PC-3 (cell line): ENCODE measurements around the gene MACROD2. TPM values are rescaled to one million over a fixed set of nuclear protein-coding genes. Genes with fewer than 3 reads are reported as not detected.

ENCODE experiments used
- ATAC-seq: fragments of 200-7000 bp; cut with Tn5 transposase; 2 replicates; pipeline ENCODE4 v1.9.1; 2020; ENCODE audit warnings: mild to moderate bottlenecking, moderate library complexity
- BruUV-seq: library from RNA; stranded (reverse); fragments of 400-500 nt; replicated peaks from 2 replicates; lab custom pipeline; 2021; lab: Mats Ljungman, UMichigan
- CTCF ChIA-PET: fragments of 300-600 bp; sonication (Branson Sonifier 250); formaldehyde crosslinking; loops from one replicate; lab custom pipeline; 2022; ENCODE audit warnings: antibody characterized with exemption; lab: Charles Lee
- POLR2A ChIA-PET: fragments of 300-600 bp; sonication (Branson Sonifier 250); formaldehyde crosslinking; loops from one replicate; lab custom pipeline; 2022; ENCODE audit warnings: antibody characterized with exemption; ENCODE audit not compliant: unreplicated experiment; lab: Charles Lee
- DNase-seq: peaks from one replicate; pipeline ENCODE4 v3.0.0-alpha.2; 2015
- H2AFZ ChIP-seq: fragments of 300-600 bp; sonication (generic); 2 replicates; pipeline ENCODE4 v1.6.0; 2016; ENCODE audit warnings: antibody characterized with exemption, low read length
- H3F3A ChIP-seq: fragments of 300-600 bp; sonication (generic); one replicate; pipeline ENCODE4 v1.6.0; 2017; ENCODE audit warnings: antibody characterized with exemption, low read length, control low read depth, mild to moderate bottlenecking; ENCODE audit not compliant: unreplicated experiment
- H3K27ac ChIP-seq: fragments of 300-600 bp; sonication (generic); 2 replicates; pipeline ENCODE4 v1.5.1; 2016; ENCODE audit warnings: mild to moderate bottlenecking, low read length
- H3K27me3 ChIP-seq: fragments of 300-600 bp; sonication (generic); 2 replicates; pipeline ENCODE4 v1.6.1; 2016; ENCODE audit warnings: low read length, mixed read lengths
- H3K36me3 ChIP-seq: fragments of 300-600 bp; sonication (generic); 2 replicates; pipeline ENCODE4 v1.6.1; 2016; ENCODE audit warnings: low read depth, mixed run types, low read length, mixed read lengths
- H3K4me1 ChIP-seq: fragments of 300-600 bp; sonication (generic); 2 replicates; pipeline ENCODE4 v1.5.1; 2016; ENCODE audit warnings: low read length; ENCODE audit not compliant: insufficient read depth
- H3K4me2 ChIP-seq: fragments of 300-600 bp; sonication (generic); 2 replicates; pipeline ENCODE4 v1.6.0; 2016; ENCODE audit warnings: low read length
- H3K4me3 ChIP-seq: fragments of 300-600 bp; sonication (generic); 2 replicates; pipeline ENCODE4 v1.5.1; 2016; ENCODE audit warnings: mild to moderate bottlenecking, low read length, mixed read lengths
- H3K79me2 ChIP-seq: fragments of 300-600 bp; sonication (generic); 2 replicates; pipeline ENCODE4 v1.6.1; 2017; ENCODE audit warnings: low read length, mixed read lengths
- H3K9ac ChIP-seq: fragments of 300-600 bp; sonication (generic); 2 replicates; pipeline ENCODE4 v1.6.0; 2016; ENCODE audit warnings: mild to moderate bottlenecking, low read length
- H3K9me2 ChIP-seq: fragments of 300-600 bp; sonication (generic); replicated peaks from 2 replicates; pipeline ENCODE4 v1.6.1; 2016; ENCODE audit warnings: mixed run types, low read length, mixed read lengths
- H3K9me3 ChIP-seq: fragments of 300-600 bp; sonication (generic); 2 replicates; pipeline ENCODE4 v1.6.1; 2016; ENCODE audit warnings: low read length, mixed read lengths
- H4K20me1 ChIP-seq: fragments of 300-600 bp; sonication (generic); 2 replicates; pipeline ENCODE4 v1.6.1; 2016; ENCODE audit warnings: low read length, mixed read lengths
- CTCF ChIP-seq: fragments of 300-600 bp; sonication (generic); conservative IDR thresholded peaks from 2 replicates; pipeline ENCODE4 v1.5.1; 2017; ENCODE audit warnings: antibody characterized with exemption, low read depth, mild to moderate bottlenecking, low read length
- EZH2 ChIP-seq: fragments of 300-600 bp; sonication (generic); IDR thresholded peaks from one replicate; pipeline ENCODE4 v1.6.1; 2017; ENCODE audit warnings: antibody characterized with exemption, mild to moderate bottlenecking, low read length; ENCODE audit not compliant: unreplicated experiment
- EZH2phosphoT487 ChIP-seq: fragments of 300-600 bp; sonication (generic); IDR thresholded peaks from 2 replicates; pipeline ENCODE4 v1.6.1; 2018; ENCODE audit warnings: mild to moderate bottlenecking, antibody characterized with exemption, low read length, borderline replicate concordance
- intact Hi-C: fragments of 100-400 bp; cut with micrococcal nuclease; formaldehyde crosslinking; loops from 2 replicates; pipeline ENCODE4 v1.9.0; 2023
- total RNA-seq: library from RNA; depleted of rRNA; stranded (reverse); fragments of >200 nt; gene quantifications from 2 replicates; pipeline ENCODE4 v1.2.3, GENCODE V29; 2014

The MACROD2 gene
- total RNA-seq, 1 experiment from 2014 or later: 3.1 TPM

- TF ChIP-seq CTCF (no peak), EZH2phosphoT487 (no peak), EZH2 (no peak)
- no peak overlapping the region for H3K27ac ChIP-seq
- H3F3A ChIP-seq: no peaks in the 10 kb centered on the region
- BruUV-seq: no TSS peak
- H3K9me2 ChIP-seq: no peaks in the 10 kb centered on the region
- no peaks in the 10 kb centered on the region for H3K27me3 ChIP-seq
- H3K9ac ChIP-seq: no peak overlapping the region
- no peak for ATAC-seq
- no peaks in the 10 kb centered on the region for H4K20me1 ChIP-seq
- no peak overlapping the region for H2AFZ ChIP-seq
- no peaks in the 10 kb centered on the region for H3K36me3 ChIP-seq
- no peaks in the 10 kb centered on the region for H3K9me3 ChIP-seq
- POLR2A ChIA-PET: no interaction called here
- H3K4me3 ChIP-seq: no peak overlapping the region
- H3K4me2 ChIP-seq: no peak overlapping the region
- no peaks in the 10 kb centered on the region for H3K4me1 ChIP-seq
- CTCF ChIA-PET: interaction anchor here (0.6 kb wide), 1 partner anchor 285 kb away, joined by 3 read pairs; no protein-coding TSS in a partner anchor
- DNase-seq: no peak
- intact Hi-C loops: no loop called here
- no peaks in the 10 kb centered on the region for H3K79me2 ChIP-seq
Measured at GRCh38 chr20:15520930-15521524, 1525.7 kb downstream of the MACROD2 start.

- ATAC-seq (no peak), DNase-seq (no peak)
- no peak overlapping the region for H3K4me2 ChIP-seq
- ChIA-PET CTCF (no interaction called here), POLR2A (no interaction called here)
- H3F3A ChIP-seq: no peaks in the 10 kb centered on the region
- H2AFZ ChIP-seq: no peak overlapping the region
- no peaks in the 10 kb centered on the region for H3K27me3 ChIP-seq
- no peak overlapping the region for H3K4me3 ChIP-seq
- BruUV-seq: no TSS peak
- TF ChIP-seq EZH2phosphoT487 (no peak), EZH2 (no peak)
- H3K36me3 ChIP-seq: no peaks in the 10 kb centered on the region
- H3K9me3 ChIP-seq: no peaks in the 10 kb centered on the region
- no peaks in the 10 kb centered on the region for H3K4me1 ChIP-seq
- intact Hi-C loops: no loop called here
- no peak overlapping the region for H3K9ac ChIP-seq
- H3K27ac ChIP-seq: no peak overlapping the region
- no peaks in the 10 kb centered on the region for H3K79me2 ChIP-seq
- no peaks in the 10 kb centered on the region for H4K20me1 ChIP-seq
- no peaks in the 10 kb centered on the region for H3K9me2 ChIP-seq
Measured at GRCh38 chr20:15523400-15523799, 1528.1 kb downstream of the MACROD2 start.

- POLR2A ChIA-PET: no interaction called here
Measured at GRCh38 chr20:15528391-15529111, 1533.2 kb downstream of the MACROD2 start.

More at GRCh38 chr20:15528391-15529111, 1533.2 kb downstream of the MACROD2 start:
- no peaks in the 10 kb centered on the region for H3F3A ChIP-seq
- no peak overlapping the region for H3K4me2 ChIP-seq
- no peaks in the 10 kb centered on the region for H3K9me3 ChIP-seq
- ATAC-seq (no peak), DNase-seq (no peak)
- no TSS peak for BruUV-seq
- no peaks in the 10 kb centered on the region for H3K27me3 ChIP-seq
- no peaks in the 10 kb centered on the region for H3K4me1 ChIP-seq
- no peaks in the 10 kb centered on the region for H3K9me2 ChIP-seq
- CTCF ChIA-PET: no interaction called here
- H3K79me2 ChIP-seq: no peaks in the 10 kb centered on the region
- TF ChIP-seq EZH2 (no peak), CTCF (no peak), EZH2phosphoT487 (no peak)
- no peak overlapping the region for H2AFZ ChIP-seq
- H3K36me3 ChIP-seq: no peaks in the 10 kb centered on the region
- no peak overlapping the region for H3K27ac ChIP-seq
- no peak overlapping the region for H3K9ac ChIP-seq
- no peak overlapping the region for H3K4me3 ChIP-seq
- intact Hi-C loops: no loop called here
- H4K20me1 ChIP-seq: no peaks in the 10 kb centered on the region
